ENCODE measurements around the gene SLC35D3.
"Not testable (repeated sequence)": the region's sequence is repeated elsewhere in the genome, so short reads cannot be mapped to it uniquely, and the experiment has no call there.

Gene SLC35D3

GRCh38 chr6:136923954-136924673 is 2.0 kb downstream of the SLC35D3 start:
- Histone ChIP-seq H3K36me3 (ENCODE audit: insufficient read depth, low read length) (no peaks in the 10 kb centered on the region), H3K27ac (ENCODE audit: low read depth, low read length) (no peak overlapping the region), H3K27me3 (ENCODE audit: insufficient read depth, low read length) (peaks cover 58% of the 10 kb centered on the region), H3K4me1 (ENCODE audit: insufficient read depth, low read length) (peaks cover 6% of the 10 kb centered on the region; the same call in 1 of the 2 replicates), H3K9ac (ENCODE audit: low read depth, low read length) (no peak overlapping the region), H3K4me3 (ENCODE audit: low read length) (no peak overlapping the region), H3K9me3 (ENCODE audit: insufficient read depth, low read depth, low read length) (no peaks in the 10 kb centered on the region)
- 93% methylated on average over 40 of the region's 40 CpGs for WGBS

DNA sequence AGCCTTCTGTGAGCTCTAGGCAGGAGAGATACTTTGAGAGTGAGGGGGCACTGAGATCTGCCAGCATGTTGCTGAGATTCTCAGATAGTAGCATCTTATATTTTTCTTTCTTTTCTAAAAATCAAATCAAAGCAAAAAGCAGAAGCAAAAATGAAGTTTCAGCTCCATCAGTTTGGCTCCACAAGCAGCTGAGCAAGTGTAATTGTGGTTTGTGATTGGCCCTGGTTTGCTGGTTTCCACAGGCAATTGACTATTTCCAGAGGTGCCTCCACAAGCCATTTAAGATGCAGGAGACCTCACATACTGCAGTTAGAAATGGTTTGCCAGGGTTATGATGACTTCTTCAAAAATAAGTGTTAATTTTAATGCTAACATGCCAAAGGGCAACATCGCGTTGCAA is 4.3 kb downstream of the SLC35D3 start:
- H3K27me3 ChIP-seq (ENCODE audit: insufficient read depth, low read length) = peaks cover 46% of the 10 kb centered on the region
- H3K27ac ChIP-seq (ENCODE audit: low read depth, low read length) = no peak overlapping the region
- WGBS = 94% methylated on average over 2 of the region's 2 CpGs
- no peaks in the 10 kb centered on the region for H3K36me3 ChIP-seq (ENCODE audit: insufficient read depth, low read length)
- H3K4me1 ChIP-seq (ENCODE audit: insufficient read depth, low read length) = no peaks in the 10 kb centered on the region
- no peaks in the 10 kb centered on the region for H3K9me3 ChIP-seq (ENCODE audit: insufficient read depth, low read depth, low read length)
- H3K9ac ChIP-seq (ENCODE audit: low read depth, low read length) = no peak overlapping the region
- no peak overlapping the region for H3K4me3 ChIP-seq (ENCODE audit: low read length)

- Histone ChIP-seq H3K4me3 (ENCODE audit: low read length) (no peak overlapping the region), H3K27ac (ENCODE audit: low read depth, low read length) (no peak overlapping the region), H3K4me1 (ENCODE audit: insufficient read depth, low read length) (peaks cover under 1% of the 10 kb centered on the region; the same call in 1 of the 2 replicates), H3K9me3 (ENCODE audit: insufficient read depth, low read depth, low read length) (no peaks in the 10 kb centered on the region), H3K27me3 (ENCODE audit: insufficient read depth, low read length) (peaks cover 38% of the 10 kb centered on the region), H3K9ac (ENCODE audit: low read depth, low read length) (no peak overlapping the region), H3K36me3 (ENCODE audit: insufficient read depth, low read length) (no peaks in the 10 kb centered on the region)
- WGBS = 70% methylated on average over 3 of the region's 3 CpGs
These were observed 5.2 kb downstream of the SLC35D3 start for GRCh38 chr6:136927292-136927691.

GRCh38 chr6:136930528-136930927 is 8.4 kb downstream of the SLC35D3 start:
- Histone ChIP-seq H3K36me3 (ENCODE audit: insufficient read depth, low read length) (no peaks in the 10 kb centered on the region), H3K27me3 (ENCODE audit: insufficient read depth, low read length) (peaks cover 17% of the 10 kb centered on the region; the same call in 1 of the 2 replicates), H3K27ac (ENCODE audit: low read depth, low read length) (no peak overlapping the region), H3K4me3 (ENCODE audit: low read length) (no peak overlapping the region), H3K9me3 (ENCODE audit: insufficient read depth, low read depth, low read length) (no peaks in the 10 kb centered on the region), H3K4me1 (ENCODE audit: insufficient read depth, low read length) (peaks cover 12% of the 10 kb centered on the region; the same call in 1 of the 2 replicates), H3K9ac (ENCODE audit: low read depth, low read length) (no peak overlapping the region)
- WGBS = 93% methylated on average over 4 of the region's 4 CpGs

DNA sequence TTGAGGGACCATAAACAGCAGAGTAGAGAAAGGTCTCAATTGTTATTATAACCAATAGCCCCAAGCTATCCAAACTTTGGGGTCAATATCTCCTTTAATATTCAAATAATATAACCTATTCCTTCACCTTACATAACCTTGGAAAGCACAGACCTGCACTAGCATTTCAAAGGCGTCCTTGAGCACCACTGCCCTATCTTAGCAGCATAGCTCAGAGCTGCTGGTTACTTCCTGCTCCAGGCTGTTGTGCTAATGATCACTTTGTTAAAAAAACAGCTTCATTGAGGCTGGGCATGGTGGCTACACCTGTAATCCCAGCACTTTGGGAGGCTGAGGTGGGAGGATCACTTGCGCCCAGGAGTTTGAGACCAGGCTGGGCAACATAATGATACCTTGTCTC is 10.5 kb downstream of the SLC35D3 start:
- WGBS = 49% methylated on average over 2 of the region's 2 CpGs

DNA sequence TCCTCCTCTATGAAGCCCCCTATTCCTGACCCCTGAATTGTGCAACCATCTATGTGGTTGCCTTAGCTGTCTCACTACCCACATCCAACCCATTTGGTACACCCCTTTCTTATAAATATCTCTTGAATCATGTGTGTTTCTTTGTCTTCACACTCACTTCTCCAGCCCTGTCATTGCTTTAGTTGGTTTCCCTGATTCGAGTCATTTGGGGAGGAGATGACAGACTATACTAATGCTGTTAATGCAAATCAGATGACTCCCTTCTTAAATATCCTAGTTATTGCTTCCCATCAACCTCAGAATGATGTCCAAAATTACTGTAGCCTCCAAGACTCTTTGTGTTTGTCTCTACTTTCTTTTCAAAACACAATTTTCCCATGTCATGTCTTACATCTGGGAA is 23.0 kb downstream of the SLC35D3 start:
- 75% methylated on average over 1 of the region's 1 CpG for WGBS
- H3K27me3 ChIP-seq (ENCODE audit: insufficient read depth, low read length) = no peaks in the 10 kb centered on the region
- H3K9ac ChIP-seq (ENCODE audit: low read depth, low read length) = no peak overlapping the region
- peaks cover 14% of the 10 kb centered on the region for H3K4me1 ChIP-seq (ENCODE audit: insufficient read depth, low read length)
- peaks cover 7% of the 10 kb centered on the region for H3K9me3 ChIP-seq (ENCODE audit: insufficient read depth, low read depth, low read length)
- no peak overlapping the region for H3K4me3 ChIP-seq (ENCODE audit: low read length)
- H3K27ac ChIP-seq (ENCODE audit: low read depth, low read length) = no peak overlapping the region
- H3K36me3 ChIP-seq (ENCODE audit: insufficient read depth, low read length) = no peaks in the 10 kb centered on the region

More for the DNA sequence above, 10.5 kb downstream of the SLC35D3 start:
- no peak overlapping the region for H3K9ac ChIP-seq (ENCODE audit: low read depth, low read length)
- H3K27me3 ChIP-seq (ENCODE audit: insufficient read depth, low read length) = peaks cover 18% of the 10 kb centered on the region; the same call in 1 of the 2 replicates
- no peak overlapping the region for H3K27ac ChIP-seq (ENCODE audit: low read depth, low read length)
- no peak overlapping the region for H3K4me3 ChIP-seq (ENCODE audit: low read length)
- H3K4me1 ChIP-seq (ENCODE audit: insufficient read depth, low read length) = peaks cover 12% of the 10 kb centered on the region; the same call in 1 of the 2 replicates
- no peaks in the 10 kb centered on the region for H3K9me3 ChIP-seq (ENCODE audit: insufficient read depth, low read depth, low read length)
- H3K36me3 ChIP-seq (ENCODE audit: insufficient read depth, low read length) = no peaks in the 10 kb centered on the region

DNA sequence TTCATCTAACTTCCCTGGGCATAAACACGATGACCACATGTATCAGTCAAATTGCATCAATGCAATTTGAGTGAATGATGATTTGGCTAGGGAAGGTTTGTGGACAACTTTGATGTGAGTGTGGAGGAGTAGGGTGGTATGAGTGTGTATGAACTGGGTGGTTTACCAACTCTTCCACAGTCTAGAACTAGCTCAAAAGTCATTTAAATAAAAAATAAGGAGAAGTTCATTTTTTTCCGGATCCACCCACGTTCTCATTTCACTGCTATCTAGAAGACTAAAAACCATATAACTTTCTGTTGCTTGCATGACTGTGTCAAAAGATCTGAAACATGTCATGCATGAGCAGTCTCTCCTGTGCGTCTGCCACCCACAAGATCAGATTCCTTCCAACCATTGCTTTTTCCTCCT is 23.6 kb downstream of the SLC35D3 start:
- peaks cover 14% of the 10 kb centered on the region for H3K4me1 ChIP-seq (ENCODE audit: insufficient read depth, low read length)
- no peaks in the 10 kb centered on the region for H3K36me3 ChIP-seq (ENCODE audit: insufficient read depth, low read length)
- H3K9me3 ChIP-seq (ENCODE audit: insufficient read depth, low read depth, low read length) = peaks cover 7% of the 10 kb centered on the region
- no peaks in the 10 kb centered on the region for H3K27me3 ChIP-seq (ENCODE audit: insufficient read depth, low read length)
- 98% methylated on average over 4 of the region's 4 CpGs for WGBS
- H3K27ac ChIP-seq (ENCODE audit: low read depth, low read length) = no peak overlapping the region
- H3K9ac ChIP-seq (ENCODE audit: low read depth, low read length) = no peak overlapping the region
- no peak overlapping the region for H3K4me3 ChIP-seq (ENCODE audit: low read length)

- WGBS = 22% methylated on average over 8 of the region's 9 CpGs
- no peaks in the 10 kb centered on the region for H3K27me3 ChIP-seq (ENCODE audit: insufficient read depth, low read length)
- H3K27ac ChIP-seq (ENCODE audit: low read depth, low read length) = no peak overlapping the region
- H3K4me3 ChIP-seq (ENCODE audit: low read length) = no peak overlapping the region
- peaks cover 7% of the 10 kb centered on the region for H3K9me3 ChIP-seq (ENCODE audit: insufficient read depth, low read depth, low read length)
- H3K9ac ChIP-seq (ENCODE audit: low read depth, low read length) = no peak overlapping the region
- H3K36me3 ChIP-seq (ENCODE audit: insufficient read depth, low read length) = no peaks in the 10 kb centered on the region
- peaks cover 14% of the 10 kb centered on the region for H3K4me1 ChIP-seq (ENCODE audit: insufficient read depth, low read length)
These were observed 24.9 kb downstream of the SLC35D3 start for GRCh38 chr6:136947037-136947436.

- 90% methylated on average over 3 of the region's 3 CpGs for WGBS
These were observed 27.9 kb downstream of the SLC35D3 start for GRCh38 chr6:136949957-136950356.

DNA sequence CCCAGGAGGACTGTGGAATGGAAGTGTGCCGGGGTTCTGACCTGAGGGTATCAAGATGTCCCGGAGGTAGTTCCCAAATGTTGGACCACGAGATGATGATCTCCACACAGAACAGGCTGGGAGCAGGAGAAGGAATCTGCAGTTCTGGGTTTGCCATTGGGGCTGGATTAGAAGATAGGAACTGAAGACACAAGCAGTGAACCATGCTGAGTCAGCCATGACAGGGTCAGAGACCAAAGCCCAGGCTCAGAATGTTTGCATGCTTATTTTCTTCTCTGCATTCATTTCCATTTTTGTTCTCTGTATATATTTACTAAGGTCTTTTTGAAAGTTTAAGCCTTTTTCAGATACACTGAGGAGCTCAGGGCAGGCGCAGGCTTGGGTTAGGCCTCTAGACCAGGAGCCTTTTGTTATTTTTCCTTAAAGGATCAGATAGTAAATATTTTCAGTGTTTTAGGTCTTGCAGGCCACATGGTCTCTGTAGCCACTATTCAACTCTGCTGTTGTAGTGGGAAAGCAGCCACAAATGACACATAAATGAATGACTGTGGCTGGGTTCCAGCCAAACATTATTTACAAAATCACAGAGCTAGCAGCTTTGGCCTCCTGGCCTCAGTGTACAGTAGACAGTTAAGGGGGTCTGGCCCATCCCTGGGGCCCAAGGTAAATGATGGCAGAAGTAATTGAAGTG is 28.5 kb downstream of the SLC35D3 start:
- H3K36me3 ChIP-seq (ENCODE audit: insufficient read depth, low read length) = no peaks in the 10 kb centered on the region
- H3K4me1 ChIP-seq (ENCODE audit: insufficient read depth, low read length) = peaks cover 22% of the 10 kb centered on the region
- no peak overlapping the region for H3K9ac ChIP-seq (ENCODE audit: low read depth, low read length)
- H3K4me3 ChIP-seq (ENCODE audit: low read length) = no peak overlapping the region
- H3K9me3 ChIP-seq (ENCODE audit: insufficient read depth, low read depth, low read length) = peaks cover 7% of the 10 kb centered on the region
- no peak overlapping the region for H3K27ac ChIP-seq (ENCODE audit: low read depth, low read length)
- WGBS = 91% methylated on average over 4 of the region's 4 CpGs
- H3K27me3 ChIP-seq (ENCODE audit: insufficient read depth, low read length) = no peaks in the 10 kb centered on the region

More at GRCh38 chr6:136949957-136950356, 27.9 kb downstream of the SLC35D3 start:
- not testable (repeated sequence) for H3K9me3 ChIP-seq (ENCODE audit: insufficient read depth, low read depth, low read length); H3K4me3 ChIP-seq (ENCODE audit: low read length); H3K36me3 ChIP-seq (ENCODE audit: insufficient read depth, low read length); H3K9ac ChIP-seq (ENCODE audit: low read depth, low read length); H3K27ac ChIP-seq (ENCODE audit: low read depth, low read length); H3K27me3 ChIP-seq (ENCODE audit: insufficient read depth, low read length)
- H3K4me1 ChIP-seq (ENCODE audit: insufficient read depth, low read length) = peaks cover 16% of the 10 kb centered on the region

- H3K4me3 ChIP-seq (ENCODE audit: low read length) = no peak overlapping the region
- peaks cover 26% of the 10 kb centered on the region for H3K4me1 ChIP-seq (ENCODE audit: insufficient read depth, low read length)
- 90% methylated on average over 3 of the region's 7 CpGs for WGBS
- H3K9me3 ChIP-seq (ENCODE audit: insufficient read depth, low read depth, low read length) = peaks cover 7% of the 10 kb centered on the region
- no peak overlapping the region for H3K9ac ChIP-seq (ENCODE audit: low read depth, low read length)
- H3K27me3 ChIP-seq (ENCODE audit: insufficient read depth, low read length) = no peaks in the 10 kb centered on the region
- no peaks in the 10 kb centered on the region for H3K36me3 ChIP-seq (ENCODE audit: insufficient read depth, low read length)
- H3K27ac ChIP-seq (ENCODE audit: low read depth, low read length) = no peak overlapping the region
These were observed 30.7 kb downstream of the SLC35D3 start for GRCh38 chr6:136952714-136953260.
